Spleen (tissue), 11 donors: ENCODE measurements around the gene TMEM114. TPM values are rescaled to one million over a fixed set of nuclear protein-coding genes. Genes with fewer than 3 reads are reported as not detected.

ENCODE experiments used
- DNase-seq: peaks from one replicate; pipeline ENCODE4 v3.0.0-alpha.2; 2020
- H3K27ac ChIP-seq, 8 donors: fragments of 200-600 bp; sonication (generic) in 7 of 8; 1 replicate in 4 of 8; 2 replicates in 4 of 8; pipeline versions ENCODE4 v1.5.0 to v1.8.0; 2016 to 2021; ENCODE audit warnings: inconsistent platforms in 4 of 8, mild to moderate bottlenecking in 4 of 8, moderate library complexity in 1 of 8
- H3K27me3 ChIP-seq, 7 donors: fragments of 200-600 bp; sonication (generic) in 6 of 7; replicated peaks in 1 of 7; 1 replicate in 4 of 7; 2 replicates in 3 of 7; pipeline versions ENCODE4 v1.5.0 to v1.8.0; 2016 to 2021; ENCODE audit warnings: inconsistent platforms in 3 of 7, mild to moderate bottlenecking in 1 of 7
- H3K36me3 ChIP-seq, 6 donors: fragments of 200-600 bp; sonication (generic) in 5 of 6; 1 replicate in 4 of 6; 2 replicates in 2 of 6; pipeline versions ENCODE4 v1.5.0 to v1.8.0; 2016 to 2021; ENCODE audit warnings: inconsistent platforms in 2 of 6
- H3K4me1 ChIP-seq, 6 donors: fragments of 200-600 bp; sonication (generic) in 5 of 6; 1 replicate in 3 of 6; 2 replicates in 3 of 6; pipeline versions ENCODE4 v1.5.0 to v1.8.0; 2016 to 2021; ENCODE audit warnings: inconsistent platforms in 3 of 6
- H3K4me3 ChIP-seq, 8 donors: fragments of 200-600 bp; sonication (generic) in 7 of 8; 1 replicate in 4 of 8; 2 replicates in 4 of 8; pipeline versions ENCODE4 v1.5.0 to v1.8.0; 2016 to 2021; ENCODE audit warnings: inconsistent platforms in 4 of 8, mild to moderate bottlenecking in 4 of 8, moderate library complexity in 2 of 8
- H3K9me3 ChIP-seq, 8 donors: fragments of 200-600 bp; sonication (generic) in 7 of 8; 1 replicate in 4 of 8; 2 replicates in 4 of 8; pipeline versions ENCODE4 v1.5.0 to v1.8.0; 2016 to 2021; ENCODE audit warnings: inconsistent platforms in 4 of 8
- CTCF ChIP-seq, 11 experiments: fragments of 200-600 bp in 7 of 11; fragments of 450-650 bp in 4 of 11; sonication (generic) in 4 of 11; IDR thresholded peaks in 8 of 11; conservative IDR thresholded peaks in 3 of 11; 1 replicate in 7 of 11; 2 replicates in 4 of 11; pipeline versions ENCODE4 v1.4.0 to v1.8.0; 2016 to 2021; ENCODE audit warnings: antibody characterized with exemption in 11 of 11, inconsistent platforms in 4 of 11, mild to moderate bottlenecking in 1 of 11
- POLR2A ChIP-seq, 3 donors: fragments of 450-650 bp; IDR thresholded peaks; one replicate each; pipeline ENCODE4 v1.5.1; 2017; ENCODE audit warnings: antibody characterized with exemption in 3 of 3, mild to moderate bottlenecking in 1 of 3
- POLR2AphosphoS5 ChIP-seq, 3 donors: sonication (generic); formaldehyde crosslinking; IDR thresholded peaks; one replicate each; pipeline ENCODE4 v1.5.1; 2017; ENCODE audit warnings: antibody characterized with exemption in 3 of 3
- WGBS, 5 donors: extraction: QIAGEN DNeasy Blood & Tissue Kit in 3 of 5; methylation state at CpG; one replicate each; pipeline versions ENCODE4 v1.1.5 to v1.1.7; 2013 to 2018; 5-methylcytosine and 5-hydroxymethylcytosine counted together
- intact Hi-C: fragments of 100-400 bp; cut with DNase I; formaldehyde crosslinking; loops from one replicate; pipeline ENCODE4 v1.15.0; 2023; ENCODE audit warnings: low total_unique reads
- polyA plus RNA-seq, 3 donors: library from polyadenylated mRNA; stranded (reverse); fragments of 200-250 nt; gene quantifications; one replicate each; pipeline ENCODE4 v1.2.1, GENCODE V29; 2013
- total RNA-seq, 7 donors: library from RNA; depleted of rRNA in 3 of 7; stranded (reverse); fragments of >200 nt in 3 of 7; fragmentation: NEBNext Ultra II Directional in 4 of 7; extraction: Animal tissue kit (Norgen Biotek cat#: 25700) in 4 of 7; gene quantifications; one replicate each; pipeline versions ENCODE4 v1.1.0 to v1.2.1, GENCODE V29; 2016 to 2021
- donor health status: healthy with polysubstance abuse.
- donor health status: DM: no; HTN: no; CAD: no; lungs with moderate emphysema.
- donor health status: DM: no; HTN: no; CAD: no.
- donor health status: Bipolar disorder and iron deficiency.
- donor health status: healthy.
- donor health status: DM: no; HTN: no; CAD: no.
- donor health status: DM: yes; HTN: yes; CAD: no.

TMEM114 gene
- total and polyA plus RNA-seq, 10 donors, result not detected

- Histone ChIP-seq H3K4me3 (no peak overlapping the region), H3K27me3 (peaks cover 12 to 55% (median 37%) of the 10 kb centered on the region in 7 donors), H3K27ac (no peak overlapping the region), H3K36me3 (no peaks in the 10 kb centered on the region), H3K9me3 (no peaks in the 10 kb centered on the region), H3K4me1 (peaks cover 0 to 25% (median 12%) of the 10 kb centered on the region in 6 donors)
- intact Hi-C loops, result no loop called here
- whole genome bisulfite sequencing, 5 donors, result 56 to 93% (median 81%) methylated on average over 3 of the region's 3 CpGs
- TF ChIP-seq CTCF (IDR thresholded peaks at IDR 0.05 in 8 of 11, conservative IDR thresholded peaks at IDR 0.05 in 3 of 11), result no peak
- DNase-seq, result no peak
Observed at GRCh38 chr16:8585857-8586256, 4.5 kb downstream of the TMEM114 start.

GRCh38 chr16:8585041-8585440 lies 5.3 kb downstream of the TMEM114 start:
- TF ChIP-seq CTCF (IDR thresholded peaks at IDR 0.05 in 8 of 11, conservative IDR thresholded peaks at IDR 0.05 in 3 of 11), result no peak
- no peak for TF ChIP-seq POLR2A (IDR thresholded peaks at IDR 0.05)
- TF ChIP-seq POLR2AphosphoS5 (IDR thresholded peaks at IDR 0.05), result no peak
- peaks cover 7 to 47% (median 30%) of the 10 kb centered on the region in 7 donors for H3K27me3 ChIP-seq
- no peaks in the 10 kb centered on the region for H3K36me3 ChIP-seq
- WGBS, 5 donors, result 74 to 89% (median 79%) methylated on average over 2 of the region's 2 CpGs
- H3K4me1 ChIP-seq, result peaks cover 0 to 24% (median 11%) of the 10 kb centered on the region in 6 donors
- intact Hi-C loops, result no loop called here
- H3K4me3 ChIP-seq, result no peak overlapping the region
- no peaks in the 10 kb centered on the region for H3K9me3 ChIP-seq
- no peak for DNase-seq
- no peak overlapping the region for H3K27ac ChIP-seq

- intact Hi-C loops, result no loop called here
- Histone ChIP-seq H3K27ac (no peak overlapping the region), H3K27me3 (peaks cover 0 to 34% (median 17%) of the 10 kb centered on the region in 7 donors), H3K4me1 (peaks cover 0 to 11% (median 0%) of the 10 kb centered on the region in 6 donors), H3K36me3 (no peaks in the 10 kb centered on the region), H3K9me3 (no peaks in the 10 kb centered on the region), H3K4me3 (no peak overlapping the region)
- no peak for TF ChIP-seq CTCF (IDR thresholded peaks at IDR 0.05 in 8 of 11, conservative IDR thresholded peaks at IDR 0.05 in 3 of 11)
- TF ChIP-seq POLR2A (IDR thresholded peaks at IDR 0.05), result no peak
- 69 to 84% (median 81%) methylated on average over 4 of the region's 4 CpGs for WGBS, 5 donors
- DNase-seq, result no peak
Observed at GRCh38 chr16:8583732-8584131, 6.6 kb downstream of the TMEM114 start.

GRCh38 chr16:8583199-8583598 lies 7.1 kb downstream of the TMEM114 start:
- DNase-seq, result no peak
- peaks cover 0 to 29% (median 12%) of the 10 kb centered on the region in 7 donors for H3K27me3 ChIP-seq
- H3K9me3 ChIP-seq, result no peaks in the 10 kb centered on the region
- H3K4me3 ChIP-seq, result no peak overlapping the region
- H3K27ac ChIP-seq, result no peak overlapping the region
- H3K36me3 ChIP-seq, result no peaks in the 10 kb centered on the region
- H3K4me1 ChIP-seq, result peaks cover 0 to 8% (median 0%) of the 10 kb centered on the region in 6 donors
- WGBS, 5 donors, result 79 to 91% (median 82%) methylated on average over 3 of the region's 3 CpGs
- intact Hi-C loops, result no loop called here
- TF ChIP-seq POLR2A (IDR thresholded peaks at IDR 0.05) (no peak), POLR2AphosphoS5 (IDR thresholded peaks at IDR 0.05) (no peak), CTCF (IDR thresholded peaks at IDR 0.05 in 8 of 11, conservative IDR thresholded peaks at IDR 0.05 in 3 of 11) (no peak)
